ENCODE results near the gene EGLN3. TPM values are rescaled to one million over a fixed set of nuclear protein-coding genes. Genes with fewer than 3 reads are reported as not detected.

The EGLN3 gene
- total and polyA plus RNA-seq, 2 of the 13 experiments (the other 11 are each of a cell fraction or from before 2014, with no cell fraction given), result 0.18 to 27.3 TPM

DNA sequence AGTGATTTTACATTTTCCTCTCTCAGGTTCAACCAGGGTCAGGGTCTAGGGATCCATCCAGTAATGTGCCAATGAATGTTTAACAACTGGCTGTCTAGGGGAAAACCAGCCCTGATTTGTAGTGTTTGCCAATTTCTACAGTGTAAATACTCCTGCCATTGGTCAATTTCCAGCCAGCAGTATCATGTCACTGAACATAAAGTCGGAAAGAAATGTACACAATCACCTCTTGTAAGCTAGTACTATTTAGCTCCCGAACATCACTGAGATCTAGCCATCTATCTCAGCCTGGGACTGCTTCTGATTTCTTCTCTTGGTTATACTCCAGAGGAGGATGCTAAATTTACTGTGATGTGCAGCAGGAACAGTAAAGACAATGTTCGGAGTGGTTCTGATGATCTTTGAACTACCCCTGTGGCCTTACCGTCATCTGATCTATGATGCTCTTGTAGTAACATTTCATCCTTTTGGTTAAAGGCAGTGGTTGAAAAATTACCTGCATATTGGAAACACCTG, 36.7 kb upstream of the EGLN3 start (continued):
- TF ChIP-seq, protein P1, sequence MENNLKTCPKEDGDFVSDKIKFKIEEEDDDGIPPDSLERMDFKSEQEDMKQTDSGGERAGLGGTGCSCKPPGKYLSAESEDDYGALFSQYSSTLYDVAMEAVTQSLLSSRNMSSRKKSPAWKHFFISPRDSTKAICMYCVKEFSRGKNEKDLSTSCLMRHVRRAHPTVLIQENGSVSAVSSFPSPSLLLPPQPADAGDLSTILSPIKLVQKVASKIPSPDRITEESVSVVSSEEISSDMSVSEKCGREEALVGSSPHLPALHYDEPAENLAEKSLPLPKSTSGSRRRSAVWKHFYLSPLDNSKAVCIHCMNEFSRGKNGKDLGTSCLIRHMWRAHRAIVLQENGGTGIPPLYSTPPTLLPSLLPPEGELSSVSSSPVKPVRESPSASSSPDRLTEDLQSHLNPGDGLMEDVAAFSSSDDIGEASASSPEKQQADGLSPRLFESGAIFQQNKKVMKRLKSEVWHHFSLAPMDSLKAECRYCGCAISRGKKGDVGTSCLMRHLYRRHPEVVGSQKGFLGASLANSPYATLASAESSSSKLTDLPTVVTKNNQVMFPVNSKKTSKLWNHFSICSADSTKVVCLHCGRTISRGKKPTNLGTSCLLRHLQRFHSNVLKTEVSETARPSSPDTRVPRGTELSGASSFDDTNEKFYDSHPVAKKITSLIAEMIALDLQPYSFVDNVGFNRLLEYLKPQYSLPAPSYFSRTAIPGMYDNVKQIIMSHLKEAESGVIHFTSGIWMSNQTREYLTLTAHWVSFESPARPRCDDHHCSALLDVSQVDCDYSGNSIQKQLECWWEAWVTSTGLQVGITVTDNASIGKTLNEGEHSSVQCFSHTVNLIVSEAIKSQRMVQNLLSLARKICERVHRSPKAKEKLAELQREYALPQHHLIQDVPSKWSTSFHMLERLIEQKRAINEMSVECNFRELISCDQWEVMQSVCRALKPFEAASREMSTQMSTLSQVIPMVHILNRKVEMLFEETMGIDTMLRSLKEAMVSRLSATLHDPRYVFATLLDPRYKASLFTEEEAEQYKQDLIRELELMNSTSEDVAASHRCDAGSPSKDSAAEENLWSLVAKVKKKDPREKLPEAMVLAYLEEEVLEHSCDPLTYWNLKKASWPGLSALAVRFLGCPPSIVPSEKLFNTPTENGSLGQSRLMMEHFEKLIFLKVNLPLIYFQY (CRISPR knock-in tag; IDR thresholded peaks at IDR 0.05; ENCODE audit: borderline replicate concordance), result no peak
- no peak for TF ChIP-seq SMAD1 (CRISPR knock-in tag; IDR thresholded peaks at IDR 0.05; ENCODE audit: borderline replicate concordance, low read depth)
- no peak for TF ChIP-seq ZNF678 (CRISPR knock-in tag; IDR thresholded peaks at IDR 0.05)
- TF ChIP-seq, protein P2, sequence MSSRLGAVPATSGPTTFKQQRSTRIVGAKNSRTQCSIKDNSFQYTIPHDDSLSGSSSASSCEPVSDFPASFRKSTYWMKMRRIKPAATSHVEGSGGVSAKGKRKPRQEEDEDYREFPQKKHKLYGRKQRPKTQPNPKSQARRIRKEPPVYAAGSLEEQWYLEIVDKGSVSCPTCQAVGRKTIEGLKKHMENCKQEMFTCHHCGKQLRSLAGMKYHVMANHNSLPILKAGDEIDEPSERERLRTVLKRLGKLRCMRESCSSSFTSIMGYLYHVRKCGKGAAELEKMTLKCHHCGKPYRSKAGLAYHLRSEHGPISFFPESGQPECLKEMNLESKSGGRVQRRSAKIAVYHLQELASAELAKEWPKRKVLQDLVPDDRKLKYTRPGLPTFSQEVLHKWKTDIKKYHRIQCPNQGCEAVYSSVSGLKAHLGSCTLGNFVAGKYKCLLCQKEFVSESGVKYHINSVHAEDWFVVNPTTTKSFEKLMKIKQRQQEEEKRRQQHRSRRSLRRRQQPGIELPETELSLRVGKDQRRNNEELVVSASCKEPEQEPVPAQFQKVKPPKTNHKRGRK (CRISPR knock-in tag; IDR thresholded peaks at IDR 0.05), result no peak
- 0 out of 2 replicates have a peak, but pooled peaks have one; percentile 38 for TF ChIP-seq RNF2 (conservative IDR thresholded peaks at IDR 0.05; ENCODE audit: low read depth)
- no peak for TF ChIP-seq JDP2 (CRISPR knock-in tag; IDR thresholded peaks at IDR 0.05; ENCODE audit: borderline replicate concordance)
- TF ChIP-seq ZSCAN12 (CRISPR knock-in tag; IDR thresholded peaks at IDR 0.05), result no peak
- TF ChIP-seq LCORL (IDR thresholded peaks at IDR 0.05), result no peak
- TF ChIP-seq LCORL (CRISPR knock-in tag; IDR thresholded peaks at IDR 0.05), result peak; percentile 58; the same call in 1 of the 2 replicates
- TF ChIP-seq, protein P3, sequence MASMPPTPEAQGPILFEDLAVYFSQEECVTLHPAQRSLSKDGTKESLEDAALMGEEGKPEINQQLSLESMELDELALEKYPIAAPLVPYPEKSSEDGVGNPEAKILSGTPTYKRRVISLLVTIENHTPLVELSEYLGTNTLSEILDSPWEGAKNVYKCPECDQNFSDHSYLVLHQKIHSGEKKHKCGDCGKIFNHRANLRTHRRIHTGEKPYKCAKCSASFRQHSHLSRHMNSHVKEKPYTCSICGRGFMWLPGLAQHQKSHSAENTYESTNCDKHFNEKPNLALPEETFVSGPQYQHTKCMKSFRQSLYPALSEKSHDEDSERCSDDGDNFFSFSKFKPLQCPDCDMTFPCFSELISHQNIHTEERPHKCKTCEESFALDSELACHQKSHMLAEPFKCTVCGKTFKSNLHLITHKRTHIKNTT (CRISPR knock-in tag; IDR thresholded peaks at IDR 0.05), result no peak
- TF ChIP-seq ZNF317 (CRISPR knock-in tag; IDR thresholded peaks at IDR 0.05), result no peak
- TF ChIP-seq SMYD3 (CRISPR knock-in tag; IDR thresholded peaks at IDR 0.05), result no peak
- peak; percentile 77; the same call in 1 of the 2 replicates for TF ChIP-seq EHMT2 (IDR thresholded peaks at IDR 0.05; ENCODE audit: borderline replicate concordance, low read depth, low read length)
- TF ChIP-seq NR3C1 (CRISPR knock-in tag; IDR thresholded peaks at IDR 0.05), result no peak
- no peak for TF ChIP-seq GZF1 (CRISPR knock-in tag; IDR thresholded peaks at IDR 0.05)
- TF ChIP-seq, protein P4, sequence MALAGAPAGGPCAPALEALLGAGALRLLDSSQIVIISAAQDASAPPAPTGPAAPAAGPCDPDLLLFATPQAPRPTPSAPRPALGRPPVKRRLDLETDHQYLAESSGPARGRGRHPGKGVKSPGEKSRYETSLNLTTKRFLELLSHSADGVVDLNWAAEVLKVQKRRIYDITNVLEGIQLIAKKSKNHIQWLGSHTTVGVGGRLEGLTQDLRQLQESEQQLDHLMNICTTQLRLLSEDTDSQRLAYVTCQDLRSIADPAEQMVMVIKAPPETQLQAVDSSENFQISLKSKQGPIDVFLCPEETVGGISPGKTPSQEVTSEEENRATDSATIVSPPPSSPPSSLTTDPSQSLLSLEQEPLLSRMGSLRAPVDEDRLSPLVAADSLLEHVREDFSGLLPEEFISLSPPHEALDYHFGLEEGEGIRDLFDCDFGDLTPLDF (CRISPR knock-in tag; IDR thresholded peaks at IDR 0.05), result no peak
- no peak for TF ChIP-seq ZNF749 (CRISPR knock-in tag; IDR thresholded peaks at IDR 0.05; ENCODE audit: borderline replicate concordance)
- no peak for TF ChIP-seq GTF2F1 (IDR thresholded peaks at IDR 0.05; ENCODE audit: low read length)
- no peak for TF ChIP-seq ATM (IDR thresholded peaks at IDR 0.05; ENCODE audit: borderline replicate concordance)
- TF ChIP-seq YY1 (IDR thresholded peaks at IDR 0.05; ENCODE audit: insufficient read depth, insufficient replicate concordance, low read depth, low read length), result no peak
- TF ChIP-seq MAFG (CRISPR knock-in tag; IDR thresholded peaks at IDR 0.05), result no peak
